Heart left ventricle (tissue), 16 donors: ENCODE measurements around the gene NLRC3. TPM values are rescaled to one million over a fixed set of nuclear protein-coding genes. Genes with fewer than 3 reads are reported as not detected.

ENCODE experiments used
- ATAC-seq, 4 donors: fragments of 200-7000 bp; cut with Tn5 transposase; one replicate each; pipeline ENCODE4 v1.9.1; 2020 to 2022; ENCODE audit warnings: moderate library complexity in 4 of 4, mild to moderate bottlenecking in 3 of 4, moderate number of reproducible peaks in 1 of 4
- DNase-seq, 5 donors: peaks; one replicate each; pipeline ENCODE4 v3.0.0-alpha.2; 2020
- H3K27ac ChIP-seq, 12 donors: fragments of 200-600 bp; sonication (generic) in 4 of 12; one replicate each; pipeline versions ENCODE4 v1.5.0 to v1.8.0; 2016 to 2022; ENCODE audit warnings: mild to moderate bottlenecking in 2 of 12
- H3K27me3 ChIP-seq, 9 donors: fragments of 200-600 bp; sonication (generic) in 2 of 9; one replicate each; pipeline versions ENCODE4 v1.5.1 to v1.8.0; 2016 to 2022; ENCODE audit warnings: mild to moderate bottlenecking in 3 of 9
- H3K36me3 ChIP-seq, 9 donors: fragments of 200-600 bp; sonication (generic) in 2 of 9; one replicate each; pipeline versions ENCODE4 v1.5.0 to v1.8.0; 2018 to 2022; ENCODE audit warnings: mild to moderate bottlenecking in 2 of 9
- H3K4me1 ChIP-seq, 12 donors: fragments of 200-600 bp; sonication (generic) in 4 of 12; one replicate each; pipeline versions ENCODE4 v1.5.0 to v1.8.0; 2016 to 2022; ENCODE audit warnings: mild to moderate bottlenecking in 3 of 12
- H3K4me3 ChIP-seq, 12 donors: fragments of 200-600 bp; sonication (generic) in 4 of 12; one replicate each; pipeline versions ENCODE4 v1.5.0 to v1.8.0; 2017 to 2022; ENCODE audit warnings: mild to moderate bottlenecking in 9 of 12, moderate library complexity in 4 of 12
- H3K9me3 ChIP-seq, 12 donors: fragments of 200-600 bp; sonication (generic) in 4 of 12; one replicate each; pipeline versions ENCODE4 v1.5.0 to v1.8.0; 2016 to 2022; ENCODE audit warnings: mild to moderate bottlenecking in 1 of 12
- CTCF ChIP-seq, 12 donors: fragments of 200-600 bp; sonication (generic) in 4 of 12; IDR thresholded peaks; one replicate each; pipeline versions ENCODE4 v1.5.0 to v1.8.0; 2018 to 2022; ENCODE audit warnings: antibody characterized with exemption in 12 of 12, mild to moderate bottlenecking in 5 of 12
- POLR2A ChIP-seq, 2 donors: fragments of 450-650 bp; IDR thresholded peaks; one replicate each; pipeline ENCODE4 v1.6.1; 2017; ENCODE audit warnings: antibody characterized with exemption in 2 of 2, mild to moderate bottlenecking in 2 of 2, moderate library complexity in 2 of 2
- WGBS, 4 donors: extraction: QIAGEN DNeasy Blood & Tissue Kit in 2 of 4; methylation state at CpG; one replicate each; pipeline versions ENCODE4 v1.1.5 to v1.1.7; 2013 to 2018; 5-methylcytosine and 5-hydroxymethylcytosine counted together
- intact Hi-C, 10 donors: fragments of 100-400 bp; cut with DNase I; formaldehyde crosslinking; loops; one replicate each; pipeline versions ENCODE4 v1.11.1 to v1.14.2; 2022
- polyA plus RNA-seq, 2 donors: library from polyadenylated mRNA; stranded (reverse); fragments of 200-250 nt; gene quantifications; one replicate each; pipeline ENCODE4 v1.2.3, GENCODE V29; 2013
- total RNA-seq, 9 donors: library from RNA; depleted of rRNA in 2 of 9; stranded (reverse); fragments of >200 nt in 2 of 9; fragmentation: NEBNext Ultra II Directional in 3 of 9; extraction: Animal tissue kit (Norgen Biotek cat#: 25700) in 3 of 9; gene quantifications; one replicate each; pipeline versions ENCODE4 v1.1.0 to v1.2.4, GENCODE V29; 2016 to 2023
- donor health status: ischemic (EF 13 %, LVEDD 7.1; RV severe dilation, severe dysfunction).
- donor health status: healthy with polysubstance abuse.
- donor health status: DM: no; HTN: yes; CAD: no.
- donor health status: DM: no; HTN: no; CAD: no.
- donor health status: ischemic (EF 25% LVEDD 6.9; RV normal size, moderate dysfunction).
- donor health status: ischemic (EF 25% LVEDD 5.7; RV mildly dilated, moderate dysfunction).
- donor health status: healthy.
- donor health status: DM: yes; HTN: yes; CAD: no.
- donor health status: ischemic (EF 35%, LVEDD 5.7; RV mildly dilated, moderate dysfunction).
- donor health status: nonischemic (EF 11% LVEDD 7.7; RV severe dilation, severe dysfunction).
- donor health status: DM: yes; HTN: yes; CAD: no.
- donor health status: PGD.
- donor health status: ischemic (EF 29% LVEDD 5.4; RV normal size, mild dysfunction).
- donor health status: nonischemic (EF 23%, LVEDD 6.1; RV moderate dilation, normal function).

NLRC3 gene
- total and polyA plus RNA-seq, 11 donors = 0.44 to 2.9 (median 0.95) TPM

GRCh38 chr16:3546986-3547682 lies 30.1 kb downstream of the NLRC3 start:
- H3K27me3 ChIP-seq = no peaks in the 10 kb centered on the region
- WGBS, 4 donors = 69 to 76% (median 70%) methylated on average over 15 of the region's 15 CpGs
- peak overlapping the region in 7 of 12 donors; percentile 30 to 69 (median 43) for H3K27ac ChIP-seq
- intact Hi-C loops = loop anchor here in 1 of 10 donors (5.0 kb wide), 1 partner anchor 55 kb away; no protein-coding TSS in a partner anchor
- DNase-seq (no peak), ATAC-seq (no peak)
- no peak overlapping the region for H3K4me3 ChIP-seq
- H3K4me1 ChIP-seq = peaks cover 0 to 20% (median 2%) of the 10 kb centered on the region in 12 donors
- H3K36me3 ChIP-seq = peaks cover 0 to 15% (median 0%) of the 10 kb centered on the region in 9 donors
- TF ChIP-seq CTCF (IDR thresholded peaks at IDR 0.05) = no peak
- no peak for TF ChIP-seq POLR2A (IDR thresholded peaks at IDR 0.05)
- H3K9me3 ChIP-seq = no peaks in the 10 kb centered on the region

DNA sequence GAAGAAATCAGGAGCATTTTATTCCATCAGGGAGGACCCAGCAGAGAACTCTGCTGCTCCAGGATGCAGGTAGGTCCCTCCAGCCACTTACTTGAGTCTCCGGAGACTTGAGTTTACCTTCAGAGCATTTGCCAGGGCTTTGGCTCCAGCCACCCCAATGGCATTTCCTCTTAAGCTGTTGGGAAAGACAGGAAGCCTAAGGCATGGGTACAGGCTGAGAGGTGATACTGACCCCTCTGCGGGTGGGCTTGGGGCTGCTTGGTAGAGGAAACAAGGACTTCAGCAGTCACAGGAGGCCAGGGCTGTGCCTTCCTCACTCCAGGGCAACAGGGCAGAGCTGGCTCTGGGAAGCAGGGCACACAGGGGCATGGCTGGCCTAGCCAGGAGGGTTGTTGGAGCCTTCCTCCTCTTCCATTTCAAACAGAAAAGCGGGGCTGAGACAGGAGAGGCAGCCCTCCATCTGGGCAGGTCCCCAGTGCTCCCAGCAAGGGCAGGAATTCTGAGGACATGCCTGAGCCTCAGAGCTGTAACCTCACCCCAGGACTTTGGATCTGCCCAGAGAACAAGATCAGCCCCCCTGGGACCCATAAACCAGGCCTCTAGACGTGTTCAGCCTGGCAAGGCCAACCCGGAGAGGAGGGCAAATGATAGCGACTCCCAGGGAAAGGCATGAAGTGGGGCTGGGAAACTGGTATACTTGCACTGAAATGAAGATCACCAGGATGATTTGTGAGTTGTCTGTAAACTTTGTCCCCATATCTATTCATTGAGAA lies 34.4 kb downstream of the NLRC3 start:
- TF ChIP-seq POLR2A (IDR thresholded peaks at IDR 0.05) (no peak), CTCF (IDR thresholded peaks at IDR 0.05) (no peak)
- WGBS, 4 donors = 78 to 85% (median 81%) methylated on average over 6 of the region's 6 CpGs

GRCh38 chr16:3541527-3542155 lies 35.6 kb downstream of the NLRC3 start:
- Histone ChIP-seq H3K9me3 (no peaks in the 10 kb centered on the region), H3K27me3 (no peaks in the 10 kb centered on the region), H3K27ac (no peak overlapping the region), H3K36me3 (peaks cover 0 to 43% (median 27%) of the 10 kb centered on the region in 9 donors), H3K4me1 (peaks cover 0 to 7% (median 0%) of the 10 kb centered on the region in 12 donors), H3K4me3 (no peak overlapping the region)
- ATAC-seq = no peak
- TF ChIP-seq POLR2A (IDR thresholded peaks at IDR 0.05) (no peak), CTCF (IDR thresholded peaks at IDR 0.05) (no peak)
- WGBS, 4 donors = 80 to 90% (median 85%) methylated on average over 7 to 13 of the region's 13 CpGs
- intact Hi-C loops = no loop called here
- no peak for DNase-seq

More for the DNA sequence above, 34.4 kb downstream of the NLRC3 start:
- no peak overlapping the region for H3K4me3 ChIP-seq
- peaks cover 0 to 11% (median 0%) of the 10 kb centered on the region in 12 donors for H3K4me1 ChIP-seq
- no peak overlapping the region for H3K27ac ChIP-seq
- H3K27me3 ChIP-seq = no peaks in the 10 kb centered on the region
- DNase-seq (no peak), ATAC-seq (no peak)
- H3K9me3 ChIP-seq = no peaks in the 10 kb centered on the region
- intact Hi-C loops = no loop called here
- H3K36me3 ChIP-seq = peaks cover 0 to 43% (median 24%) of the 10 kb centered on the region in 9 donors

DNA sequence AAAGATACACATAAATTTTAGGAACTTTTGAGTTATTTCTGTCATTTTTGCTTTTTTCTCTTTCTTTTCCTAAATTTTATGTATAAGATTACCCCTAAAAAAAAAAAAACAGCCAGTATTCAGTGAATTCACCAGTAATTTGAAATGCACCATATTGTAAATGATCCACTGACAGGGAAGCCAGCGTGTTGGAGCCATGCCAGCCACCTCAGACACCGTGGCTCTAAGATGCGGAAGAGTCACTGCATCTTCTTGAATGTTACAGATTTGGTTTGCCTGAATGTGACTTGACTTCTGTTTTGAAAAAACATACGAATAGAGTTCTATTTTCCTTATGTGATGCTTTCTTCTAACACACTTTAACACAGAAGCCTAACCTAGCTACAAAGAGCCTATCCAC lies 39.0 kb downstream of the NLRC3 start:
- Histone ChIP-seq H3K27ac (no peak overlapping the region), H3K4me3 (no peak overlapping the region), H3K4me1 (peaks cover 0 to 9% (median 1%) of the 10 kb centered on the region in 12 donors), H3K27me3 (no peaks in the 10 kb centered on the region), H3K9me3 (no peaks in the 10 kb centered on the region), H3K36me3 (peaks cover 0 to 70% (median 52%) of the 10 kb centered on the region in 9 donors)
- intact Hi-C loops = loop anchor here in 1 of 10 donors (10.0 kb wide), 1 partner anchor 337 kb away; no protein-coding TSS in a partner anchor
- no peak for TF ChIP-seq CTCF (IDR thresholded peaks at IDR 0.05)
- TF ChIP-seq POLR2A (IDR thresholded peaks at IDR 0.05) = no peak
- DNase-seq (no peak), ATAC-seq (no peak)
- 76 to 80% (median 78%) methylated on average over 4 of the region's 4 CpGs for WGBS, 4 donors
